Activated T-cell treated with anti-CD3 and anti-CD28 coated beads, Interleukin-2, amount 50 U/mL, for 4 hours (primary cell): Measurements from ENCODE around the gene CCDC14. TPM values are rescaled to one million over a fixed set of nuclear protein-coding genes. Genes with fewer than 3 reads are reported as not detected.

Experiments used
- ATAC-seq, 2 donors: fragments of 200-7000 bp; cut with Tn5 transposase; one replicate each; pipeline ENCODE4 v1.10.0; 2021
- DNase-seq: peaks from one replicate; pipeline ENCODE4 v3.0.0-alpha.2; 2020
- H3K27me3 Mint-ChIP-seq: one replicate; pipeline ENCODE4 v1.8.0; 2021; ENCODE audit warnings: low read depth, mixed read lengths
- H3K36me3 Mint-ChIP-seq: one replicate; pipeline ENCODE4 v1.8.0; 2022; ENCODE audit warnings: mixed read lengths; ENCODE audit not compliant: insufficient read depth
- H3K4me1 Mint-ChIP-seq: one replicate; pipeline ENCODE4 v1.8.0; 2021; ENCODE audit warnings: low read depth, mixed read lengths
- H3K4me3 Mint-ChIP-seq: one replicate; pipeline ENCODE4 v1.8.0; 2021; ENCODE audit warnings: mild to moderate bottlenecking, moderate library complexity, mixed read lengths
- H3K9me3 Mint-ChIP-seq: one replicate; pipeline ENCODE4 v1.8.0; 2021; ENCODE audit warnings: mixed read lengths
- total RNA-seq, 3 donors: library from RNA; stranded (reverse); gene quantifications; one replicate each; pipeline ENCODE4 v1.2.1, GENCODE V29; 2021

The CCDC14 gene
- total RNA-seq, 3 donors from 2014 or later = 20.0 to 22.6 (median 20.5) TPM

- H3K4me3 Mint-ChIP-seq = no peak overlapping the region
- H3K4me1 Mint-ChIP-seq = no peaks in the 10 kb centered on the region
- H3K27me3 Mint-ChIP-seq = no peaks in the 10 kb centered on the region
- peaks cover 43% of the 10 kb centered on the region for H3K36me3 Mint-ChIP-seq
- no peaks in the 10 kb centered on the region for H3K9me3 Mint-ChIP-seq
- ATAC-seq (no peak), DNase-seq (no peak)
These were observed 12.6 kb downstream of the CCDC14 start for GRCh38 chr3:123948449-123948848.

- H3K36me3 Mint-ChIP-seq = peaks cover 45% of the 10 kb centered on the region
- H3K4me1 Mint-ChIP-seq = no peaks in the 10 kb centered on the region
- H3K4me3 Mint-ChIP-seq = no peak overlapping the region
- no peak for ATAC-seq
- no peaks in the 10 kb centered on the region for H3K9me3 Mint-ChIP-seq
- DNase-seq = no peak
- no peaks in the 10 kb centered on the region for H3K27me3 Mint-ChIP-seq
These were observed 13.5 kb downstream of the CCDC14 start for GRCh38 chr3:123947482-123947881.

GRCh38 chr3:123941542-123941941 is 19.5 kb downstream of the CCDC14 start:
- DNase-seq (no peak), ATAC-seq (no peak)
- Mint-ChIP-seq H3K9me3 (no peaks in the 10 kb centered on the region), H3K4me1 (no peaks in the 10 kb centered on the region), H3K27me3 (no peaks in the 10 kb centered on the region), H3K36me3 (peaks cover 42% of the 10 kb centered on the region), H3K4me3 (no peak overlapping the region)

GRCh38 chr3:123941121-123941520 is 19.9 kb downstream of the CCDC14 start:
- Mint-ChIP-seq H3K36me3 (peaks cover 39% of the 10 kb centered on the region), H3K9me3 (no peaks in the 10 kb centered on the region), H3K27me3 (no peaks in the 10 kb centered on the region), H3K4me1 (no peaks in the 10 kb centered on the region), H3K4me3 (no peak overlapping the region)
- DNase-seq (no peak), ATAC-seq (no peak)

- no peak for DNase-seq
- Mint-ChIP-seq H3K9me3 (no peaks in the 10 kb centered on the region), H3K4me1 (no peaks in the 10 kb centered on the region), H3K36me3 (peaks cover 37% of the 10 kb centered on the region), H3K4me3 (no peak overlapping the region), H3K27me3 (no peaks in the 10 kb centered on the region)
- ATAC-seq = no peak
These were observed 21.3 kb downstream of the CCDC14 start for GRCh38 chr3:123939706-123940105.

GRCh38 chr3:123936400-123936799 is 24.6 kb downstream of the CCDC14 start:
- H3K9me3 Mint-ChIP-seq = no peaks in the 10 kb centered on the region
- no peak overlapping the region for H3K4me3 Mint-ChIP-seq
- no peaks in the 10 kb centered on the region for H3K27me3 Mint-ChIP-seq
- no peak for DNase-seq
- ATAC-seq = no peak
- H3K4me1 Mint-ChIP-seq = no peaks in the 10 kb centered on the region
- H3K36me3 Mint-ChIP-seq = peaks cover 32% of the 10 kb centered on the region

- H3K4me1 Mint-ChIP-seq = no peaks in the 10 kb centered on the region
- no peaks in the 10 kb centered on the region for H3K9me3 Mint-ChIP-seq
- no peak for DNase-seq
- no peak overlapping the region for H3K4me3 Mint-ChIP-seq
- no peaks in the 10 kb centered on the region for H3K27me3 Mint-ChIP-seq
- H3K36me3 Mint-ChIP-seq = peaks cover 33% of the 10 kb centered on the region
- ATAC-seq = no peak
These were observed 25.2 kb downstream of the CCDC14 start for GRCh38 chr3:123935830-123936229.

- no peak for DNase-seq
- Mint-ChIP-seq H3K36me3 (peaks cover 29% of the 10 kb centered on the region), H3K27me3 (no peaks in the 10 kb centered on the region), H3K9me3 (no peaks in the 10 kb centered on the region), H3K4me3 (no peak overlapping the region), H3K4me1 (no peaks in the 10 kb centered on the region)
- no peak for ATAC-seq
These were observed 26.8 kb downstream of the CCDC14 start for GRCh38 chr3:123934250-123934649.

GRCh38 chr3:123930445-123930844 is 30.6 kb downstream of the CCDC14 start:
- Mint-ChIP-seq H3K27me3 (no peaks in the 10 kb centered on the region), H3K36me3 (peaks cover 26% of the 10 kb centered on the region), H3K9me3 (no peaks in the 10 kb centered on the region), H3K4me1 (no peaks in the 10 kb centered on the region), H3K4me3 (no peak overlapping the region)
- no peak for DNase-seq
- ATAC-seq = no peak

- Mint-ChIP-seq H3K4me1 (no peaks in the 10 kb centered on the region), H3K27me3 (no peaks in the 10 kb centered on the region), H3K4me3 (no peak overlapping the region), H3K36me3 (peaks cover 33% of the 10 kb centered on the region), H3K9me3 (peaks cover 7% of the 10 kb centered on the region)
- ATAC-seq = no peak
- DNase-seq = no peak
These were observed 31.7 kb downstream of the CCDC14 start for GRCh38 chr3:123929325-123929724.

- no peak overlapping the region for H3K4me3 Mint-ChIP-seq
- DNase-seq (no peak), ATAC-seq (no peak)
- H3K36me3 Mint-ChIP-seq = peaks cover 50% of the 10 kb centered on the region
- no peaks in the 10 kb centered on the region for H3K4me1 Mint-ChIP-seq
- H3K27me3 Mint-ChIP-seq = no peaks in the 10 kb centered on the region
- peaks cover 27% of the 10 kb centered on the region for H3K9me3 Mint-ChIP-seq
These were observed 34.6 kb downstream of the CCDC14 start for GRCh38 chr3:123926396-123926795.

GRCh38 chr3:123920868-123921267 is 40.2 kb downstream of the CCDC14 start:
- H3K27me3 Mint-ChIP-seq = no peaks in the 10 kb centered on the region
- H3K4me3 Mint-ChIP-seq = no peak overlapping the region
- no peaks in the 10 kb centered on the region for H3K4me1 Mint-ChIP-seq
- ATAC-seq (no peak), DNase-seq (no peak)
- peaks cover 57% of the 10 kb centered on the region for H3K36me3 Mint-ChIP-seq
- peaks cover 46% of the 10 kb centered on the region for H3K9me3 Mint-ChIP-seq

- no peak for DNase-seq
- Mint-ChIP-seq H3K4me1 (no peaks in the 10 kb centered on the region), H3K27me3 (no peaks in the 10 kb centered on the region), H3K9me3 (peaks cover 46% of the 10 kb centered on the region), H3K36me3 (peaks cover 56% of the 10 kb centered on the region), H3K4me3 (no peak overlapping the region)
- no peak for ATAC-seq
These were observed 40.6 kb downstream of the CCDC14 start for GRCh38 chr3:123920383-123920782.

GRCh38 chr3:123919353-123919752 is 41.7 kb downstream of the CCDC14 start:
- no peak for DNase-seq
- no peak for ATAC-seq
- peaks cover 54% of the 10 kb centered on the region for H3K36me3 Mint-ChIP-seq
- H3K9me3 Mint-ChIP-seq = peaks cover 39% of the 10 kb centered on the region
- no peaks in the 10 kb centered on the region for H3K27me3 Mint-ChIP-seq
- no peak overlapping the region for H3K4me3 Mint-ChIP-seq
- H3K4me1 Mint-ChIP-seq = no peaks in the 10 kb centered on the region

- Mint-ChIP-seq H3K36me3 (peaks cover 10% of the 10 kb centered on the region), H3K9me3 (peaks cover 4% of the 10 kb centered on the region), H3K4me3 (no peak overlapping the region), H3K4me1 (no peaks in the 10 kb centered on the region), H3K27me3 (no peaks in the 10 kb centered on the region)
- DNase-seq (no peak), ATAC-seq (no peak)
These were observed 46.2 kb downstream of the CCDC14 start for GRCh38 chr3:123914829-123915228.

- DNase-seq (no peak), ATAC-seq (no peak)
- Mint-ChIP-seq H3K27me3 (no peaks in the 10 kb centered on the region), H3K36me3 (no peaks in the 10 kb centered on the region), H3K4me1 (no peaks in the 10 kb centered on the region), H3K4me3 (no peak overlapping the region), H3K9me3 (no peaks in the 10 kb centered on the region)
These were observed 51.2 kb downstream of the CCDC14 start for GRCh38 chr3:123909785-123910184.
